IMR-90 (cell line): ENCODE data around the gene CFAP251. TPM values are rescaled to one million over a fixed set of nuclear protein-coding genes. Genes with fewer than 3 reads are reported as not detected.

Source experiments
- ATAC-seq: fragments of 200-7000 bp; cut with Tn5 transposase; 2 replicates; pipeline ENCODE4 v1.9.1; 2020; ENCODE audit warnings: low read depth, mild to moderate bottlenecking, moderate library complexity
- BruUV-seq: library from RNA; stranded (reverse); fragments of 400-500 nt; replicated peaks from 2 replicates; lab custom pipeline; 2021; lab: Mats Ljungman, UMichigan
- CTCF ChIA-PET: fragments of 300-600 bp; formaldehyde crosslinking; extraction: SDS; loops from one replicate; lab custom pipeline; 2021; ENCODE audit warnings: antibody characterized with exemption; lab: Yijun Ruan, JAX
- POLR2A ChIA-PET: fragments of 300-600 bp; sonication (Branson Sonifier 250); formaldehyde crosslinking; loops from one replicate; lab custom pipeline; 2022; ENCODE audit warnings: antibody characterized with exemption; ENCODE audit not compliant: unreplicated experiment; lab: Charles Lee
- DNase-seq: peaks from one replicate; pipeline ENCODE4 v3.0.0; 2013
- H2AFZ ChIP-seq: replicated peaks from 2 replicates; pipeline ENCODE3; 2013; ENCODE audit warnings: low read length, mild to moderate bottlenecking; ENCODE audit not compliant: poor library complexity
- H2AK5ac ChIP-seq: 2 replicates; pipeline ENCODE4 v1.6.1; 2013; ENCODE audit warnings: low read depth, low read length, inconsistent platforms
- H2AK9ac ChIP-seq: replicated peaks from 2 replicates; pipeline ENCODE3; 2013; ENCODE audit warnings: mild to moderate bottlenecking, low read depth, low read length, moderate library complexity; ENCODE audit not compliant: poor library complexity
- H2BK120ac ChIP-seq: 2 replicates; pipeline ENCODE4 v1.6.1; 2013; ENCODE audit warnings: low read depth, low read length, inconsistent platforms
- H2BK15ac ChIP-seq: 3 replicates; pipeline ENCODE4 v1.6.1; 2013; ENCODE audit warnings: low read depth, low read length, inconsistent platforms
- H2BK20ac ChIP-seq: 2 replicates; pipeline ENCODE4 v1.6.1; 2013; ENCODE audit warnings: low read depth, mild to moderate bottlenecking, inconsistent platforms, low read length, moderate library complexity
- H2BK5ac ChIP-seq: 2 replicates; pipeline ENCODE4 v1.6.1; 2013; ENCODE audit warnings: mild to moderate bottlenecking, low read depth, low read length, inconsistent platforms; ENCODE audit not compliant: poor library complexity, severe bottlenecking
- H3K14ac ChIP-seq: replicated peaks from 2 replicates; pipeline ENCODE4 v1.6.1; 2013; ENCODE audit warnings: low read depth, low read length, inconsistent platforms
- H3K18ac ChIP-seq: 2 replicates; pipeline ENCODE4 v1.6.1; 2013; ENCODE audit warnings: low read depth, low read length, control low read depth
- H3K23ac ChIP-seq: 2 replicates; pipeline ENCODE4 v1.6.1; 2013; ENCODE audit warnings: low read depth, low read length, inconsistent platforms
- H3K27ac ChIP-seq: 2 replicates; pipeline ENCODE4 v1.5.1; 2013; ENCODE audit warnings: mild to moderate bottlenecking, control low read depth, low read length; ENCODE audit not compliant: insufficient read depth
- H3K27me3 ChIP-seq: 2 replicates; pipeline ENCODE4 v1.6.1; 2013; ENCODE audit warnings: low read length; ENCODE audit not compliant: control insufficient read depth, insufficient read depth
- H3K36me3 ChIP-seq: 2 replicates; pipeline ENCODE4 v1.6.1; 2013; ENCODE audit warnings: low read length, mixed read lengths; ENCODE audit not compliant: control insufficient read depth, insufficient read depth
- H3K4ac ChIP-seq: 2 replicates; pipeline ENCODE4 v1.6.1; 2013; ENCODE audit warnings: low read depth, low read length, inconsistent platforms
- H3K4me1 ChIP-seq: 2 replicates; pipeline ENCODE4 v1.6.1; 2013; ENCODE audit warnings: low read length, mixed read lengths; ENCODE audit not compliant: control insufficient read depth, insufficient read depth
- H3K4me2 ChIP-seq: 2 replicates; pipeline ENCODE4 v1.6.1; 2013; ENCODE audit warnings: low read depth, mild to moderate bottlenecking, control low read depth, low read length, moderate library complexity
- H3K4me3 ChIP-seq: 2 replicates; pipeline ENCODE4 v1.5.1; 2013; ENCODE audit warnings: low read depth, mild to moderate bottlenecking, control low read depth, low read length, moderate library complexity; ENCODE audit not compliant: insufficient read depth
- H3K56ac ChIP-seq: 2 replicates; pipeline ENCODE4 v1.6.1; 2013; ENCODE audit warnings: low read length, inconsistent platforms; ENCODE audit not compliant: insufficient read depth; ENCODE audit errors: extremely low read depth
- H3K79me1 ChIP-seq, 2 experiments: 2 replicates each; pipeline ENCODE4 v1.6.1; 2013; ENCODE audit warnings: low read length in 2 of 2, inconsistent platforms in 1 of 2, low read depth in 1 of 2
- H3K9ac ChIP-seq: 2 replicates; pipeline ENCODE4 v1.6.1; 2013; ENCODE audit warnings: low read depth, low read length, control low read depth
- H3K9me1 ChIP-seq: 2 replicates; pipeline ENCODE4 v1.6.1; 2013; ENCODE audit warnings: low read length, inconsistent platforms; ENCODE audit not compliant: insufficient read depth
- H3K9me3 ChIP-seq: 2 replicates; pipeline ENCODE4 v1.6.1; 2013; ENCODE audit warnings: low read length; ENCODE audit not compliant: control insufficient read depth, insufficient read depth
- H4K20me1 ChIP-seq: 2 replicates; pipeline ENCODE4 v1.6.1; 2013; ENCODE audit warnings: low read length, inconsistent platforms; ENCODE audit not compliant: insufficient read depth
- H4K5ac ChIP-seq: 2 replicates; pipeline ENCODE4 v1.6.1; 2013; ENCODE audit warnings: mild to moderate bottlenecking, low read depth, low read length, control low read depth
- H4K8ac ChIP-seq, 2 experiments: 2 replicates each; pipeline ENCODE4 v1.6.1; 2013; ENCODE audit warnings: low read depth in 2 of 2, low read length in 2 of 2, control low read depth in 1 of 2, inconsistent platforms in 1 of 2
- H4K91ac ChIP-seq: 2 replicates; pipeline ENCODE4 v1.6.1; 2013; ENCODE audit warnings: low read depth, low read length, inconsistent platforms; ENCODE audit not compliant: insufficient read depth
- BHLHE40 ChIP-seq: fragments of 150-350 bp; IDR thresholded peaks from 2 replicates; pipeline ENCODE4 v1.6.1; 2016; ENCODE audit warnings: mild to moderate bottlenecking, low read depth, low read length
- CEBPB ChIP-seq: IDR thresholded peaks from 2 replicates; pipeline ENCODE4 v1.6.1; 2012; ENCODE audit warnings: low read depth, low read length, improper control_type of control experiment
- CHD1 ChIP-seq: IDR thresholded peaks from 2 replicates; pipeline ENCODE4 v1.6.1; 2012; ENCODE audit warnings: low read depth, low read length, improper control_type of control experiment
- ELK1 ChIP-seq: fragments of 150-350 bp; IDR thresholded peaks from 2 replicates; pipeline ENCODE4 v1.6.1; 2016; ENCODE audit warnings: low read depth, mild to moderate bottlenecking, low read length, moderate library complexity, borderline replicate concordance
- FOS ChIP-seq: fragments of 150-350 bp; IDR thresholded peaks from 2 replicates; pipeline ENCODE4 v1.6.1; 2016; ENCODE audit warnings: low read depth, low read length
- MAFK ChIP-seq: IDR thresholded peaks from 2 replicates; pipeline ENCODE4 v1.6.1; 2012; ENCODE audit warnings: low read depth, low read length, improper control_type of control experiment
- MAZ ChIP-seq: IDR thresholded peaks from 2 replicates; pipeline ENCODE4 v1.6.1; 2012; ENCODE audit warnings: low read depth, mild to moderate bottlenecking, low read length, improper control_type of control experiment, moderate library complexity, borderline replicate concordance
- RAD21 ChIP-seq: IDR thresholded peaks from 2 replicates; pipeline ENCODE4 v1.6.1; 2012; ENCODE audit warnings: low read length, improper control_type of control experiment
- RCOR1 ChIP-seq: IDR thresholded peaks from 2 replicates; pipeline ENCODE4 v1.6.1; 2012; ENCODE audit warnings: mild to moderate bottlenecking, low read length, improper control_type of control experiment; ENCODE audit not compliant: insufficient replicate concordance
- RFX5 ChIP-seq: IDR thresholded peaks from 2 replicates; pipeline ENCODE4 v1.8.0; 2012; ENCODE audit warnings: low read depth, mild to moderate bottlenecking, low read length, moderate library complexity
- SMC3 ChIP-seq: fragments of 150-350 bp; IDR thresholded peaks from 2 replicates; pipeline ENCODE4 v1.6.1; 2016; ENCODE audit warnings: low read depth, mild to moderate bottlenecking, antibody characterized with exemption, low read length, moderate library complexity
- WGBS, 2 experiments: methylation state at CpG; one replicate each; pipeline versions ENCODE4 v1.1.5 to v1.1.7; 2013; ENCODE audit warnings: missing lambda C conversion rate in 2 of 2; ENCODE audit not compliant: insufficient read length in 1 of 2; ENCODE audit errors: extremely low coverage in 2 of 2; 5-methylcytosine and 5-hydroxymethylcytosine counted together
- dilution Hi-C: fragments of 300-500 bp; cut with HindIII; formaldehyde crosslinking; loops from one replicate; pipeline ENCODE4 v1.14.3; 2018; ENCODE audit warnings: low sequenced_read_pairs; ENCODE audit not compliant: unreplicated experiment
- in situ Hi-C: fragments of 300-500 bp; cut with MboI; formaldehyde crosslinking; loops from 3 replicates; pipeline ENCODE4 v1.14.3; 2019; ENCODE audit warnings: low sequenced_read_pairs, inconsistent platforms, mixed read lengths
- intact Hi-C: fragments of 100-400 bp; cut with micrococcal nuclease; formaldehyde crosslinking; loops from 2 replicates; pipeline ENCODE4 v1.10.0; 2022
- polyA plus RNA-seq, 3 experiments: library from polyadenylated mRNA; depleted of rRNA; stranded (reverse); fragments of >200 nt; gene quantifications; 2 replicates each; pipeline ENCODE4 v1.2.3, GENCODE V29; 2012; ENCODE audit warnings: low replicate concordance in 1 of 3
- total RNA-seq: library from RNA; depleted of rRNA; stranded (reverse); fragments of >200 nt; gene quantifications from 2 replicates; pipeline ENCODE4 v1.2.3, GENCODE V29; 2012
- TF ChIP-seq, protein P1 (sequence below): conservative IDR thresholded peaks from 2 replicates; pipeline ENCODE4 v1.5.1; 2012; ENCODE audit warnings: mild to moderate bottlenecking, low read depth, low read length, improper control_type of control experiment
- TF ChIP-seq, protein P2 (sequence below): fragments of 150-350 bp; IDR thresholded peaks from 2 replicates; pipeline ENCODE4 v1.6.1; 2017; ENCODE audit warnings: mild to moderate bottlenecking, antibody characterized with exemption, low read length, low read depth

The CFAP251 gene
- total and polyA plus RNA-seq, 2 of the 4 experiments (the other 2 are of a cell fraction), result 7.8 to 9.1 TPM

GRCh38 chr12:121992059-121992879, 73.9 kb downstream of the CFAP251 start:
- Histone ChIP-seq H3K23ac (peak overlapping the region; percentile 87), H2BK20ac (peak overlapping the region; percentile 93), H4K5ac (peak overlapping the region; percentile 63), H3K56ac (peak overlapping the region; percentile 58), H3K4ac (peak overlapping the region; percentile 86), H4K91ac (peak overlapping the region; percentile 88), H3K27ac (peak overlapping the region; percentile 88), H3K27me3 (no peaks in the 10 kb centered on the region), H3K36me3 (no peaks in the 10 kb centered on the region), H3K9me1 (peaks cover 7% of the 10 kb centered on the region), H3K4me2 (peak overlapping the region; percentile 29), H2BK5ac (peak overlapping the region; percentile 95), H2AK5ac (peak overlapping the region; percentile 85), H3K4me1 (peaks cover 14% of the 10 kb centered on the region), H3K14ac (peak overlapping the region; percentile 76), H2BK120ac (peak overlapping the region; percentile 94), H3K9ac (peak overlapping the region; percentile 41; the same call in 1 of the 2 replicates), H3K18ac (peak overlapping the region; percentile 88), H4K8ac (peak overlapping the region; percentile 55 to 84), H3K79me1 (no peaks in the 10 kb centered on the region), H4K20me1 (no peaks in the 10 kb centered on the region), H3K9me3 (no peaks in the 10 kb centered on the region), H3K4me3 (no peak overlapping the region), H2AK9ac (peak overlapping the region; percentile 80), H2AFZ (peak overlapping the region; percentile 79), H2BK15ac (peak overlapping the region; percentile 52; the same call in 2 of the 3 replicates)
- POLR2A ChIA-PET, result interaction anchor here (0.5 kb wide), 1 partner anchor 11 kb away, joined by 3 read pairs; no protein-coding TSS in a partner anchor
- dilution Hi-C loops (no loop called here), in situ Hi-C loops (no loop called here), intact Hi-C loops (no loop called here)
- WGBS, 2 experiments, result 3% methylated on average over 7 of the region's 21 CpGs; no CpG with 5 or more reads in 1 of the 2 experiments
- CTCF ChIA-PET, result interaction anchor here (0.6 to 1.2 kb wide), 2 partner anchors 74 to 97 kb away, joined by 3 read pairs; partner anchors contain the start of gene CFAP251
- ATAC-seq, result peak; percentile 96
- peak; percentile 99 for DNase-seq
- BruUV-seq, result no TSS peak
- TF ChIP-seq FOS, result peak; percentile 83
- peak; percentile 46; the same call in 1 of the 2 replicates for TF ChIP-seq MAFK
- no peak for TF ChIP-seq RFX5
- peak; percentile 23; the same call in 1 of the 2 replicates for TF ChIP-seq RAD21
- peak; percentile 77 for TF ChIP-seq BHLHE40
- TF ChIP-seq CHD1, result no peak
- no peak for TF ChIP-seq SMC3
- TF ChIP-seq ELK1, result no peak
- TF ChIP-seq CEBPB, result no peak
- TF ChIP-seq, protein P1, sequence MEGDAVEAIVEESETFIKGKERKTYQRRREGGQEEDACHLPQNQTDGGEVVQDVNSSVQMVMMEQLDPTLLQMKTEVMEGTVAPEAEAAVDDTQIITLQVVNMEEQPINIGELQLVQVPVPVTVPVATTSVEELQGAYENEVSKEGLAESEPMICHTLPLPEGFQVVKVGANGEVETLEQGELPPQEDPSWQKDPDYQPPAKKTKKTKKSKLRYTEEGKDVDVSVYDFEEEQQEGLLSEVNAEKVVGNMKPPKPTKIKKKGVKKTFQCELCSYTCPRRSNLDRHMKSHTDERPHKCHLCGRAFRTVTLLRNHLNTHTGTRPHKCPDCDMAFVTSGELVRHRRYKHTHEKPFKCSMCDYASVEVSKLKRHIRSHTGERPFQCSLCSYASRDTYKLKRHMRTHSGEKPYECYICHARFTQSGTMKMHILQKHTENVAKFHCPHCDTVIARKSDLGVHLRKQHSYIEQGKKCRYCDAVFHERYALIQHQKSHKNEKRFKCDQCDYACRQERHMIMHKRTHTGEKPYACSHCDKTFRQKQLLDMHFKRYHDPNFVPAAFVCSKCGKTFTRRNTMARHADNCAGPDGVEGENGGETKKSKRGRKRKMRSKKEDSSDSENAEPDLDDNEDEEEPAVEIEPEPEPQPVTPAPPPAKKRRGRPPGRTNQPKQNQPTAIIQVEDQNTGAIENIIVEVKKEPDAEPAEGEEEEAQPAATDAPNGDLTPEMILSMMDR, result no peak
- TF ChIP-seq RCOR1, result no peak
- no peak for TF ChIP-seq MAZ
- TF ChIP-seq, protein P2, sequence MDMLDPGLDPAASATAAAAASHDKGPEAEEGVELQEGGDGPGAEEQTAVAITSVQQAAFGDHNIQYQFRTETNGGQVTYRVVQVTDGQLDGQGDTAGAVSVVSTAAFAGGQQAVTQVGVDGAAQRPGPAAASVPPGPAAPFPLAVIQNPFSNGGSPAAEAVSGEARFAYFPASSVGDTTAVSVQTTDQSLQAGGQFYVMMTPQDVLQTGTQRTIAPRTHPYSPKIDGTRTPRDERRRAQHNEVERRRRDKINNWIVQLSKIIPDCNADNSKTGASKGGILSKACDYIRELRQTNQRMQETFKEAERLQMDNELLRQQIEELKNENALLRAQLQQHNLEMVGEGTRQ, result peak; percentile 69; the same call in 1 of the 2 replicates
